Liver (tissue), 3 donors: ENCODE data around the gene CDHR4.

ENCODE experiments used
- FOXA1 ChIP-seq: IDR thresholded peaks from 2 replicates; pipeline ENCODE4 v1.6.1; 2016; ENCODE audit warnings: antibody characterized with exemption
- GABPA ChIP-seq, 2 donors: IDR thresholded peaks in 1 of 2; conservative IDR thresholded peaks in 1 of 2; 2 replicates each; pipeline ENCODE4 v1.6.1; 2016; ENCODE audit warnings: antibody characterized with exemption in 2 of 2, mild to moderate bottlenecking in 1 of 2, moderate library complexity in 1 of 2
- HNF4A ChIP-seq, 2 donors: conservative IDR thresholded peaks; 2 replicates each; pipeline ENCODE4 v1.6.1; 2016; ENCODE audit warnings: antibody characterized with exemption in 2 of 2, mild to moderate bottlenecking in 2 of 2
- HNF4G ChIP-seq: IDR thresholded peaks from 2 replicates; pipeline ENCODE4 v1.6.1; 2016; ENCODE audit warnings: antibody characterized with exemption
- JUND ChIP-seq, 2 donors: IDR thresholded peaks; 2 replicates each; pipeline ENCODE4 v1.6.1; 2016; ENCODE audit warnings: antibody characterized with exemption in 2 of 2
- MAX ChIP-seq: IDR thresholded peaks from 2 replicates; pipeline ENCODE4 v1.6.1; 2016; ENCODE audit warnings: antibody characterized with exemption
- RAD21 ChIP-seq, 2 donors: IDR thresholded peaks; 2 replicates each; pipeline ENCODE4 v1.6.1; 2016; ENCODE audit warnings: antibody characterized with exemption in 2 of 2, mild to moderate bottlenecking in 2 of 2
- SP1 ChIP-seq: IDR thresholded peaks from 2 replicates; pipeline ENCODE4 v1.6.1; 2018; ENCODE audit warnings: antibody characterized with exemption, mild to moderate bottlenecking
- TAF1 ChIP-seq: conservative IDR thresholded peaks from 2 replicates; pipeline ENCODE4 v1.6.1; 2016; ENCODE audit warnings: antibody characterized with exemption, mild to moderate bottlenecking
- YY1 ChIP-seq: IDR thresholded peaks from 2 replicates; pipeline ENCODE4 v1.6.1; 2016; ENCODE audit warnings: antibody characterized with exemption, mild to moderate bottlenecking
- TF ChIP-seq, protein P1 (sequence below): fragments of 150-350 bp; IDR thresholded peaks from 2 replicates; pipeline ENCODE4 v1.5.1; 2017; ENCODE audit warnings: improper control_type of control experiment, low read depth, low read length; ENCODE audit not compliant: missing input control
- TF ChIP-seq, protein P2 (sequence below): IDR thresholded peaks from 2 replicates; pipeline ENCODE4 v1.6.1; 2016; ENCODE audit warnings: antibody characterized with exemption
- TF ChIP-seq, protein P3 (sequence below): IDR thresholded peaks from 2 replicates; pipeline ENCODE4 v1.6.1; 2016; ENCODE audit warnings: antibody characterized with exemption, mild to moderate bottlenecking
- donor health status: healthy.
- donor health status: healthy.

DNA sequence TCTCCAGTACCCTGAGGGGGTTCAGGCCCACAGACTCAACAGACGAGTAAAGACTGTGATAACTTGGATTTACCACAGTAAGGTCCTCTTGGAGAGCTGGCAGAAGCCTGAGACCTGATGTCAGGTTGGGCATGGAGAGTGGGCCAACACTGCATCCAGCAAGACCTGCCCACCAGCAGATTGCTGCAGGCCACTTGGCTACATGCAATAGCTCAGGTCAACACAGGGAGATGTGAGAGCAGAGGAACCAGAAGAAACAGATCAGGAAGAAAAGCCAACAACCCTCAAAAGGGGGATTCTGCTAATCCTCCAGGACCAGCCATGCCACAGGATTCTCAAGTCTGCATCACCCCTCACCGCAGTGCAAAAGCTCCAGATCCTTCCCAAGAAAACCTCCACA, 11.6 kb downstream of the CDHR4 start:
- TF ChIP-seq RAD21 (IDR thresholded peaks at IDR 0.05) (no peak), TAF1 (no peak), FOXA1 (no peak), SP1 (no peak), YY1 (no peak), JUND (IDR thresholded peaks at IDR 0.05) (no peak), GABPA (IDR thresholded peaks at IDR 0.05 in 1 of 2, conservative IDR thresholded peaks at IDR 0.05 in 1 of 2) (no peak), HNF4G (no peak), HNF4A (conservative IDR thresholded peaks at IDR 0.05) (no peak), MAX (no peak)
- TF ChIP-seq, protein P1, sequence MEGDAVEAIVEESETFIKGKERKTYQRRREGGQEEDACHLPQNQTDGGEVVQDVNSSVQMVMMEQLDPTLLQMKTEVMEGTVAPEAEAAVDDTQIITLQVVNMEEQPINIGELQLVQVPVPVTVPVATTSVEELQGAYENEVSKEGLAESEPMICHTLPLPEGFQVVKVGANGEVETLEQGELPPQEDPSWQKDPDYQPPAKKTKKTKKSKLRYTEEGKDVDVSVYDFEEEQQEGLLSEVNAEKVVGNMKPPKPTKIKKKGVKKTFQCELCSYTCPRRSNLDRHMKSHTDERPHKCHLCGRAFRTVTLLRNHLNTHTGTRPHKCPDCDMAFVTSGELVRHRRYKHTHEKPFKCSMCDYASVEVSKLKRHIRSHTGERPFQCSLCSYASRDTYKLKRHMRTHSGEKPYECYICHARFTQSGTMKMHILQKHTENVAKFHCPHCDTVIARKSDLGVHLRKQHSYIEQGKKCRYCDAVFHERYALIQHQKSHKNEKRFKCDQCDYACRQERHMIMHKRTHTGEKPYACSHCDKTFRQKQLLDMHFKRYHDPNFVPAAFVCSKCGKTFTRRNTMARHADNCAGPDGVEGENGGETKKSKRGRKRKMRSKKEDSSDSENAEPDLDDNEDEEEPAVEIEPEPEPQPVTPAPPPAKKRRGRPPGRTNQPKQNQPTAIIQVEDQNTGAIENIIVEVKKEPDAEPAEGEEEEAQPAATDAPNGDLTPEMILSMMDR = no peak
- TF ChIP-seq, protein P2, sequence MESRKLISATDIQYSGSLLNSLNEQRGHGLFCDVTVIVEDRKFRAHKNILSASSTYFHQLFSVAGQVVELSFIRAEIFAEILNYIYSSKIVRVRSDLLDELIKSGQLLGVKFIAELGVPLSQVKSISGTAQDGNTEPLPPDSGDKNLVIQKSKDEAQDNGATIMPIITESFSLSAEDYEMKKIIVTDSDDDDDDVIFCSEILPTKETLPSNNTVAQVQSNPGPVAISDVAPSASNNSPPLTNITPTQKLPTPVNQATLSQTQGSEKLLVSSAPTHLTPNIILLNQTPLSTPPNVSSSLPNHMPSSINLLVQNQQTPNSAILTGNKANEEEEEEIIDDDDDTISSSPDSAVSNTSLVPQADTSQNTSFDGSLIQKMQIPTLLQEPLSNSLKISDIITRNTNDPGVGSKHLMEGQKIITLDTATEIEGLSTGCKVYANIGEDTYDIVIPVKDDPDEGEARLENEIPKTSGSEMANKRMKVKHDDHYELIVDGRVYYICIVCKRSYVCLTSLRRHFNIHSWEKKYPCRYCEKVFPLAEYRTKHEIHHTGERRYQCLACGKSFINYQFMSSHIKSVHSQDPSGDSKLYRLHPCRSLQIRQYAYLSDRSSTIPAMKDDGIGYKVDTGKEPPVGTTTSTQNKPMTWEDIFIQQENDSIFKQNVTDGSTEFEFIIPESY = no peak
- TF ChIP-seq, protein P3, sequence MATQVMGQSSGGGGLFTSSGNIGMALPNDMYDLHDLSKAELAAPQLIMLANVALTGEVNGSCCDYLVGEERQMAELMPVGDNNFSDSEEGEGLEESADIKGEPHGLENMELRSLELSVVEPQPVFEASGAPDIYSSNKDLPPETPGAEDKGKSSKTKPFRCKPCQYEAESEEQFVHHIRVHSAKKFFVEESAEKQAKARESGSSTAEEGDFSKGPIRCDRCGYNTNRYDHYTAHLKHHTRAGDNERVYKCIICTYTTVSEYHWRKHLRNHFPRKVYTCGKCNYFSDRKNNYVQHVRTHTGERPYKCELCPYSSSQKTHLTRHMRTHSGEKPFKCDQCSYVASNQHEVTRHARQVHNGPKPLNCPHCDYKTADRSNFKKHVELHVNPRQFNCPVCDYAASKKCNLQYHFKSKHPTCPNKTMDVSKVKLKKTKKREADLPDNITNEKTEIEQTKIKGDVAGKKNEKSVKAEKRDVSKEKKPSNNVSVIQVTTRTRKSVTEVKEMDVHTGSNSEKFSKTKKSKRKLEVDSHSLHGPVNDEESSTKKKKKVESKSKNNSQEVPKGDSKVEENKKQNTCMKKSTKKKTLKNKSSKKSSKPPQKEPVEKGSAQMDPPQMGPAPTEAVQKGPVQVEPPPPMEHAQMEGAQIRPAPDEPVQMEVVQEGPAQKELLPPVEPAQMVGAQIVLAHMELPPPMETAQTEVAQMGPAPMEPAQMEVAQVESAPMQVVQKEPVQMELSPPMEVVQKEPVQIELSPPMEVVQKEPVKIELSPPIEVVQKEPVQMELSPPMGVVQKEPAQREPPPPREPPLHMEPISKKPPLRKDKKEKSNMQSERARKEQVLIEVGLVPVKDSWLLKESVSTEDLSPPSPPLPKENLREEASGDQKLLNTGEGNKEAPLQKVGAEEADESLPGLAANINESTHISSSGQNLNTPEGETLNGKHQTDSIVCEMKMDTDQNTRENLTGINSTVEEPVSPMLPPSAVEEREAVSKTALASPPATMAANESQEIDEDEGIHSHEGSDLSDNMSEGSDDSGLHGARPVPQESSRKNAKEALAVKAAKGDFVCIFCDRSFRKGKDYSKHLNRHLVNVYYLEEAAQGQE = no peak
